ENCODE measurements around the gene ST6GALNAC6.

- TF ChIP-seq CTCF (IDR thresholded peaks at IDR 0.05; ENCODE audit: poor library complexity): no peak
- TF ChIP-seq EZH2phosphoT487 (IDR thresholded peaks at IDR 0.05; ENCODE audit: low read depth, severe bottlenecking, unreplicated experiment): no peak
- no peak for TF ChIP-seq EZH2 (IDR thresholded peaks at IDR 0.05; ENCODE audit: borderline replicate concordance)
Observed at GRCh38 chr9:127909839-127910273, 10.5 kb upstream of the ST6GALNAC6 start.
